ENCODE data around the gene B4GALT5.

DNA sequence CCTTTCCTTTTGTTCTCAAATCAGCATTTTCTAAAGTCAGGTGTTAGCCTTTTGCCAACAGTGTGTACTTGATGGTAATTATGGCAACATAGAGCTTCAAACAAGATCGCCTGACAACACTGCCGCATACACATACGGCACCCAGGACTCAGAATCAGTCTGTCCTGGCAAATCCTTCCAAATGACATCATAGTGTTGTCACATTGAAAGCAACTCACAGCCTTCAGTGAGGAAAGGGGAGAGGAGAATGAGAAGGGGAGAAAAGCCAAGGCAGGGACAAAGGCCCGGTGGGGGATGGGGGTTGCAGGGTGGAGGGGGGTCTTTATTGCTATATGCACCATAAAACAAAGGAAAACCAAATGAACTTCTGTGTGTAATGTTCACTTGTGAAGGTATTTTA, 80.0 kb downstream of the B4GALT5 start:
- TF ChIP-seq CTCF (IDR thresholded peaks at IDR 0.05; ENCODE audit: insufficient read depth, low read length) (no peak), POLR2AphosphoS5 (IDR thresholded peaks at IDR 0.05; ENCODE audit: low read depth) (no peak), GABPA (IDR thresholded peaks at IDR 0.05; ENCODE audit: low read depth) (no peak), SPI1 (IDR thresholded peaks at IDR 0.05; ENCODE audit: borderline replicate concordance, low read depth) (no peak)
- TF ChIP-seq, protein P1, sequence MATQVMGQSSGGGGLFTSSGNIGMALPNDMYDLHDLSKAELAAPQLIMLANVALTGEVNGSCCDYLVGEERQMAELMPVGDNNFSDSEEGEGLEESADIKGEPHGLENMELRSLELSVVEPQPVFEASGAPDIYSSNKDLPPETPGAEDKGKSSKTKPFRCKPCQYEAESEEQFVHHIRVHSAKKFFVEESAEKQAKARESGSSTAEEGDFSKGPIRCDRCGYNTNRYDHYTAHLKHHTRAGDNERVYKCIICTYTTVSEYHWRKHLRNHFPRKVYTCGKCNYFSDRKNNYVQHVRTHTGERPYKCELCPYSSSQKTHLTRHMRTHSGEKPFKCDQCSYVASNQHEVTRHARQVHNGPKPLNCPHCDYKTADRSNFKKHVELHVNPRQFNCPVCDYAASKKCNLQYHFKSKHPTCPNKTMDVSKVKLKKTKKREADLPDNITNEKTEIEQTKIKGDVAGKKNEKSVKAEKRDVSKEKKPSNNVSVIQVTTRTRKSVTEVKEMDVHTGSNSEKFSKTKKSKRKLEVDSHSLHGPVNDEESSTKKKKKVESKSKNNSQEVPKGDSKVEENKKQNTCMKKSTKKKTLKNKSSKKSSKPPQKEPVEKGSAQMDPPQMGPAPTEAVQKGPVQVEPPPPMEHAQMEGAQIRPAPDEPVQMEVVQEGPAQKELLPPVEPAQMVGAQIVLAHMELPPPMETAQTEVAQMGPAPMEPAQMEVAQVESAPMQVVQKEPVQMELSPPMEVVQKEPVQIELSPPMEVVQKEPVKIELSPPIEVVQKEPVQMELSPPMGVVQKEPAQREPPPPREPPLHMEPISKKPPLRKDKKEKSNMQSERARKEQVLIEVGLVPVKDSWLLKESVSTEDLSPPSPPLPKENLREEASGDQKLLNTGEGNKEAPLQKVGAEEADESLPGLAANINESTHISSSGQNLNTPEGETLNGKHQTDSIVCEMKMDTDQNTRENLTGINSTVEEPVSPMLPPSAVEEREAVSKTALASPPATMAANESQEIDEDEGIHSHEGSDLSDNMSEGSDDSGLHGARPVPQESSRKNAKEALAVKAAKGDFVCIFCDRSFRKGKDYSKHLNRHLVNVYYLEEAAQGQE (IDR thresholded peaks at IDR 0.05; ENCODE audit: insufficient replicate concordance, low read depth): no peak
